Osteoblast (primary cell): ENCODE results near the gene CCL8. TPM values are rescaled to one million over a fixed set of nuclear protein-coding genes. Genes with fewer than 3 reads are reported as not detected.

ENCODE experiments used
- DNase-seq: peaks from one replicate; pipeline ENCODE4 v3.0.0; 2011; ENCODE audit warnings: low spot score, mixed read lengths; ENCODE audit not compliant: insufficient read length; ENCODE audit errors: missing footprints
- H2AFZ ChIP-seq: 2 replicates; pipeline ENCODE4 v1.6.0; 2011; ENCODE audit warnings: mild to moderate bottlenecking, low read length
- H3K27ac ChIP-seq: 2 replicates; pipeline ENCODE4 v1.5.1; 2011; ENCODE audit warnings: mild to moderate bottlenecking, low read depth, low read length, moderate library complexity
- H3K27me3 ChIP-seq: 2 replicates; pipeline ENCODE4 v1.6.0; 2012; ENCODE audit warnings: mild to moderate bottlenecking, control low read depth, inconsistent platforms, low read length, moderate library complexity; ENCODE audit not compliant: insufficient read depth
- H3K36me3 ChIP-seq: 2 replicates; pipeline ENCODE4 v1.5.1; 2011; ENCODE audit warnings: mild to moderate bottlenecking, low read length, control low read depth, moderate library complexity; ENCODE audit not compliant: insufficient read depth
- H3K4me1 ChIP-seq: 2 replicates; pipeline ENCODE4 v1.5.1; 2011; ENCODE audit warnings: mild to moderate bottlenecking, low read length, control low read depth, moderate library complexity; ENCODE audit not compliant: insufficient read depth
- H3K4me2 ChIP-seq: 2 replicates; pipeline ENCODE4 v1.6.0; 2011; ENCODE audit warnings: mild to moderate bottlenecking, low read length; ENCODE audit not compliant: insufficient read depth
- H3K4me3 ChIP-seq: fragments of 200-600 bp; sonication (generic); 3 replicates; pipeline ENCODE4 v1.5.1; 2012; ENCODE audit warnings: mild to moderate bottlenecking, low read length, inconsistent platforms; ENCODE audit not compliant: insufficient read depth
- H3K79me2 ChIP-seq: 2 replicates; pipeline ENCODE4 v1.6.0; 2012; ENCODE audit warnings: mild to moderate bottlenecking, low read length, control low read depth, inconsistent platforms; ENCODE audit not compliant: insufficient read depth
- H3K9me3 ChIP-seq: 2 replicates; pipeline ENCODE4 v1.5.1; 2011; ENCODE audit warnings: low read depth, low read length, control low read depth
- H4K20me1 ChIP-seq: 2 replicates; pipeline ENCODE4 v1.6.0; 2012; ENCODE audit warnings: mild to moderate bottlenecking, low read length, control low read depth; ENCODE audit not compliant: insufficient read depth
- total RNA-seq: library from RNA; depleted of rRNA; stranded (reverse); fragments of >200 nt; gene quantifications from 2 replicates; pipeline ENCODE4 v1.2.3, GENCODE V29; 2012
- TF ChIP-seq, protein P1 (sequence below): IDR thresholded peaks from 2 replicates; pipeline ENCODE4 v1.5.1; 2011; ENCODE audit warnings: mild to moderate bottlenecking, low read depth, low read length, moderate library complexity; ENCODE audit errors: extremely low read depth

CCL8 gene
- 0.36 TPM in 1 of 2 replicates, not detected in the other for total RNA-seq

- Histone ChIP-seq H2AFZ (no peak within 1 kb of the TSS), H3K4me1 (peaks cover 2% of the 10 kb centered on the region), H3K36me3 (no peaks in the 10 kb centered on the region), H4K20me1 (no peaks in the 10 kb centered on the region), H3K4me2 (no peak within 1 kb of the TSS), H3K79me2 (no peaks in the 10 kb centered on the region), H3K27me3 (no peaks in the 10 kb centered on the region), H3K27ac (no peak within 1 kb of the TSS), H3K4me3 (no peak within 1 kb of the TSS), H3K9me3 (no peaks in the 10 kb centered on the region)
- DNase-seq, result no peak
- TF ChIP-seq, protein P1, sequence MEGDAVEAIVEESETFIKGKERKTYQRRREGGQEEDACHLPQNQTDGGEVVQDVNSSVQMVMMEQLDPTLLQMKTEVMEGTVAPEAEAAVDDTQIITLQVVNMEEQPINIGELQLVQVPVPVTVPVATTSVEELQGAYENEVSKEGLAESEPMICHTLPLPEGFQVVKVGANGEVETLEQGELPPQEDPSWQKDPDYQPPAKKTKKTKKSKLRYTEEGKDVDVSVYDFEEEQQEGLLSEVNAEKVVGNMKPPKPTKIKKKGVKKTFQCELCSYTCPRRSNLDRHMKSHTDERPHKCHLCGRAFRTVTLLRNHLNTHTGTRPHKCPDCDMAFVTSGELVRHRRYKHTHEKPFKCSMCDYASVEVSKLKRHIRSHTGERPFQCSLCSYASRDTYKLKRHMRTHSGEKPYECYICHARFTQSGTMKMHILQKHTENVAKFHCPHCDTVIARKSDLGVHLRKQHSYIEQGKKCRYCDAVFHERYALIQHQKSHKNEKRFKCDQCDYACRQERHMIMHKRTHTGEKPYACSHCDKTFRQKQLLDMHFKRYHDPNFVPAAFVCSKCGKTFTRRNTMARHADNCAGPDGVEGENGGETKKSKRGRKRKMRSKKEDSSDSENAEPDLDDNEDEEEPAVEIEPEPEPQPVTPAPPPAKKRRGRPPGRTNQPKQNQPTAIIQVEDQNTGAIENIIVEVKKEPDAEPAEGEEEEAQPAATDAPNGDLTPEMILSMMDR, result no peak
These were observed at the start of gene CCL8 for GRCh38 chr17:34319039-34319483. CCL8 (plus strand) TSS chr17:34319435; CDS start chr17:34319502, 67 bp downstream.

DNA sequence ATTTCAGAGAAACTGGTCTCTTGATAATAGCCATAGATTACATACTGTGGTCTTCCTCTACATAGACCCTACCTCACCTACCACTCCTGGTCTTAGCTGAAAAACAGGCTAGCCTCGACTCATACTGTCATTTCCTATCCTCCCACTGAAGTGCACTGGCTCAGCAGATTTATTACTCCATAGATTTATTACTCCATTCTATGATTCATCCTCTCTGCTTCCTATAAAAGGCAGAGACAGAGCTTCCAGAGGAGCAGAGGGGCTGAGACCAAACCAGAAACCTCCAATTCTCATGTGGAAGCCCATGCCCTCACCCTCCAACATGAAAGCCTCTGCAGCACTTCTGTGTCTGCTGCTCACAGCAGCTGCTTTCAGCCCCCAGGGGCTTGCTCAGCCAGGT lies 49.3 kb upstream of the CCL8 start, which contains the start of gene CCL7:
Gene CCL7 (plus strand): TSS at position 253 of the 400 bp plus-strand sequence. CDS start 70 bp downstream, at position 323.
- H3K27ac ChIP-seq, result no peak within 1 kb of the TSS
- no peak within 1 kb of the TSS for H3K4me3 ChIP-seq
- DNase-seq, result no peak
- H3K9me3 ChIP-seq, result no peaks in the 10 kb centered on the region
- TF ChIP-seq, protein P1, result no peak
- H3K4me2 ChIP-seq, result no peak within 1 kb of the TSS
- no peaks in the 10 kb centered on the region for H4K20me1 ChIP-seq
- no peak within 1 kb of the TSS for H2AFZ ChIP-seq
- H3K36me3 ChIP-seq, result no peaks in the 10 kb centered on the region
- H3K79me2 ChIP-seq, result no peaks in the 10 kb centered on the region
- H3K4me1 ChIP-seq, result peaks cover 9% of the 10 kb centered on the region
- no peaks in the 10 kb centered on the region for H3K27me3 ChIP-seq

DNA sequence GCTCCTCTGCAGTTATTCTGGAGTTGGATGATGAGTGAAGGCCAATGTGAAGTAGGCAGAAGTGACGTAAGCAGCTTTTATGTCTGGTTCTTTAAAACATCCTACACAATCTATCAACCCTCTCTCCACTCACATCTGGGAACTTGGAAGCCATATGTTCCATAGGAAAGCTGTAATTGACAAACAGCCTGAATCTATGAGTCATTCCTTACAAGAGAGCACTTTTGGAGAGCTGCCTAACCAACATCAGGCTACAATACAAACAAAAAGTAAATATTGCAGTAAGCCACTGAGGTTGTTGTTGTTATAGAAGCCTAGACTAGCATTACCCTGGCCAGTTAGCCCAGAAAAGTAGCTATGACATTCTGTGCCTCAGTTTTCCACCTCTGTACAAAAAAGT lies 43.4 kb upstream of the CCL8 start:
- H3K4me2 ChIP-seq, result no peak overlapping the region
- no peak overlapping the region for H3K27ac ChIP-seq

DNA sequence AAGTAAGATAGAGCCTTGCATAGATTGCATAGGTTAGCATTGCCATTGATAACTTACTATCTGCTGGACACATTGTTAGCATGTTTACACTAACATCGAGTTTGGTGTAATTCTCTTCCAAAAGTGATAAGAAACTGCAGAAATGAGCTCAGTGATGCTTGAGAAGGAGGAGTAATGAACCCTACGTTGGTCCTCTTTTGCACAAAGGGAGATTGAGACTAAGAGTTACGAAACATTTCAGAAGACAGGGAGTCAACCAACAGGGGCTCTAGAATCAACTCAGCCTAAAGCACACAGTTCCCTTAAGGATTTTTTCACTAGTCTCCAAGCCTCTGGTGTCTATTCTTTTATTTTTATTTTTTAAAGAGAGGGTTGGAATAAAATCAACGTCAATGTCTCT lies 42.4 kb upstream of the CCL8 start:
- Histone ChIP-seq H2AFZ (no peak overlapping the region), H3K4me3 (no peak overlapping the region), H3K9me3 (no peaks in the 10 kb centered on the region), H3K79me2 (no peaks in the 10 kb centered on the region), H4K20me1 (no peaks in the 10 kb centered on the region), H3K36me3 (no peaks in the 10 kb centered on the region), H3K4me2 (no peak overlapping the region), H3K4me1 (peaks cover 7% of the 10 kb centered on the region), H3K27ac (no peak overlapping the region), H3K27me3 (no peaks in the 10 kb centered on the region)
- DNase-seq, result no peak
- TF ChIP-seq, protein P1, result no peak

More for the DNA sequence above, 43.4 kb upstream of the CCL8 start:
- DNase-seq, result peak; percentile 76
- Histone ChIP-seq H3K36me3 (no peaks in the 10 kb centered on the region), H4K20me1 (no peaks in the 10 kb centered on the region), H3K79me2 (no peaks in the 10 kb centered on the region), H3K4me3 (no peak overlapping the region), H3K9me3 (no peaks in the 10 kb centered on the region), H2AFZ (no peak overlapping the region), H3K27me3 (no peaks in the 10 kb centered on the region), H3K4me1 (peaks cover 7% of the 10 kb centered on the region)
- TF ChIP-seq, protein P1, result no peak
